GM21447 (cell line): ENCODE measurements around the gene MYMX.

Experiments used
- ATAC-seq: cut with Tn5 transposase; IDR thresholded peaks from one replicate; pipeline ENCODE4 v1.9.1; 2021; ENCODE audit not compliant: unreplicated experiment

The MYMX gene

GRCh38 chr6:44249082-44249748 lies 32.5 kb downstream of the MYMX start:
- ATAC-seq, result no peak

- ATAC-seq, result no peak
These were observed 33.5 kb downstream of the MYMX start for GRCh38 chr6:44250067-44250717.

- no peak for ATAC-seq
These were observed 34.0 kb downstream of the MYMX start for GRCh38 chr6:44250718-44251123.

GRCh38 chr6:44251576-44252524 lies 35.1 kb downstream of the MYMX start:
- ATAC-seq, result no peak

- no peak for ATAC-seq
These were observed 36.8 kb downstream of the MYMX start for GRCh38 chr6:44253307-44254101.

GRCh38 chr6:44254191-44255104 lies 37.7 kb downstream of the MYMX start:
- ATAC-seq, result no peak

GRCh38 chr6:44255105-44255808 lies 38.5 kb downstream of the MYMX start:
- ATAC-seq, result no peak

GRCh38 chr6:44255871-44256774 lies 39.4 kb downstream of the MYMX start:
- no peak for ATAC-seq

GRCh38 chr6:44256775-44257024 lies 40.0 kb downstream of the MYMX start:
- no peak for ATAC-seq

- peak; percentile 27 for ATAC-seq
These were observed 40.5 kb downstream of the MYMX start, which contains the start of gene SLC35B2 for GRCh38 chr6:44257025-44257752. SLC35B2 (minus strand) TSS chr6:44257528; CDS start chr6:44257410, 118 bp downstream.

- peak; percentile 17 for ATAC-seq
These were observed 41.1 kb downstream of the MYMX start for GRCh38 chr6:44257753-44258324.

GRCh38 chr6:44258325-44258863 lies 41.7 kb downstream of the MYMX start:
- ATAC-seq, result no peak

- no peak for ATAC-seq
These were observed 42.2 kb downstream of the MYMX start for GRCh38 chr6:44258921-44259320.

- ATAC-seq, result no peak
These were observed 43.3 kb downstream of the MYMX start for GRCh38 chr6:44260011-44260410.

GRCh38 chr6:44260451-44261297 lies 43.9 kb downstream of the MYMX start:
- no peak for ATAC-seq

GRCh38 chr6:44261581-44261980 lies 44.9 kb downstream of the MYMX start:
- no peak for ATAC-seq
